CD14-positive monocyte (primary cell): Measurements from ENCODE around the gene OVCA2. TPM values are rescaled to one million over a fixed set of nuclear protein-coding genes. Genes with fewer than 3 reads are reported as not detected.

Source experiments
- DNase-seq, 3 donors: peaks; one replicate each; pipeline ENCODE4 v3.0.0-alpha.2; 2011 to 2022
- H2AFZ ChIP-seq: 2 replicates; pipeline ENCODE4 v1.6.0; 2012; ENCODE audit warnings: mild to moderate bottlenecking, low read depth, low read length, inconsistent platforms; ENCODE audit not compliant: insufficient read depth, poor library complexity, severe bottlenecking
- H3K27ac ChIP-seq, 2 donors: 1 replicate in 1 of 2; 2 replicates in 1 of 2; pipeline ENCODE4 v1.5.1; 2012 to 2013; ENCODE audit warnings: low read length in 2 of 2, control low read depth in 1 of 2, inconsistent platforms in 1 of 2, low read depth in 1 of 2, mild to moderate bottlenecking in 1 of 2
- H3K27me3 ChIP-seq, 2 donors: one replicate each; pipeline versions ENCODE4 v1.6.0 to v1.6.1; 2011 to 2013; ENCODE audit warnings: low read length in 2 of 2; ENCODE audit not compliant: control insufficient read depth in 2 of 2, insufficient read depth in 2 of 2
- H3K36me3 ChIP-seq, 2 donors: replicated peaks in 1 of 2; 1 replicate in 1 of 2; 2 replicates in 1 of 2; pipeline versions ENCODE4 v1.5.1 to v1.6.1; 2012 to 2013; ENCODE audit warnings: low read length in 2 of 2, control low read depth in 1 of 2, inconsistent platforms in 1 of 2, mild to moderate bottlenecking in 1 of 2; ENCODE audit not compliant: insufficient read depth in 2 of 2, control insufficient read depth in 1 of 2
- H3K4me1 ChIP-seq, 2 donors: 1 replicate in 1 of 2; 2 replicates in 1 of 2; pipeline versions ENCODE4 v1.5.1 to v1.6.1; 2012 to 2013; ENCODE audit warnings: low read length in 2 of 2, control low read depth in 1 of 2, inconsistent platforms in 1 of 2, mild to moderate bottlenecking in 1 of 2, moderate library complexity in 1 of 2; ENCODE audit not compliant: insufficient read depth in 2 of 2, control insufficient read depth in 1 of 2
- H3K4me2 ChIP-seq: replicated peaks from 2 replicates; pipeline ENCODE3; 2012; ENCODE audit warnings: low read length, moderate library complexity, mild to moderate bottlenecking; ENCODE audit not compliant: poor library complexity, severe bottlenecking; ENCODE audit errors: extremely low read depth
- H3K4me3 ChIP-seq, 3 experiments: fragments of 200-600 bp in 1 of 3; sonication (generic) in 1 of 3; replicated peaks in 1 of 3; 1 replicate in 2 of 3; 2 replicates in 1 of 3; pipeline ENCODE4 v1.5.1; 2011 to 2013; ENCODE audit warnings: low read length in 3 of 3, mild to moderate bottlenecking in 3 of 3, control low read depth in 2 of 3, low read depth in 2 of 3, inconsistent platforms in 1 of 3, moderate library complexity in 1 of 3
- H3K79me2 ChIP-seq: 2 replicates; pipeline ENCODE4 v1.6.0; 2012; ENCODE audit warnings: mild to moderate bottlenecking, control low read depth, inconsistent platforms, low read length, moderate library complexity; ENCODE audit not compliant: insufficient read depth
- H3K9ac ChIP-seq: 2 replicates; pipeline ENCODE4 v1.6.0; 2017; ENCODE audit warnings: low read length, mild to moderate bottlenecking; ENCODE audit not compliant: insufficient read depth, poor library complexity, severe bottlenecking
- H3K9me3 ChIP-seq, 2 donors: replicated peaks in 1 of 2; 1 replicate in 1 of 2; 2 replicates in 1 of 2; pipeline versions ENCODE4 v1.5.1 to v1.6.1; 2012 to 2013; ENCODE audit warnings: low read length in 2 of 2, control low read depth in 1 of 2; ENCODE audit not compliant: control insufficient read depth in 1 of 2, insufficient read depth in 1 of 2
- H4K20me1 ChIP-seq: 2 replicates; pipeline ENCODE4 v1.6.0; 2012; ENCODE audit warnings: mild to moderate bottlenecking, low read length, control low read depth, moderate library complexity; ENCODE audit not compliant: insufficient read depth
- H3K27ac Mint-ChIP-seq, 7 donors: one replicate each; pipeline ENCODE4 v1.8.0; 2020; ENCODE audit warnings: mild to moderate bottlenecking in 7 of 7, mixed read lengths in 7 of 7, moderate library complexity in 6 of 7, inconsistent platforms in 2 of 7
- H3K27me3 Mint-ChIP-seq, 3 donors: one replicate each; pipeline ENCODE4 v1.8.0; 2021 to 2022; ENCODE audit warnings: low read depth in 3 of 3, mild to moderate bottlenecking in 3 of 3, mixed read lengths in 3 of 3, moderate library complexity in 3 of 3, inconsistent platforms in 1 of 3
- H3K36me3 Mint-ChIP-seq, 2 donors: one replicate each; pipeline ENCODE4 v1.8.0; 2020; ENCODE audit warnings: mixed read lengths in 2 of 2, inconsistent platforms in 1 of 2, mild to moderate bottlenecking in 1 of 2
- H3K4me1 Mint-ChIP-seq: one replicate; pipeline ENCODE4 v1.8.0; 2020; ENCODE audit warnings: mild to moderate bottlenecking, mixed read lengths
- H3K4me3 Mint-ChIP-seq, 2 donors: one replicate each; pipeline ENCODE4 v1.8.0; 2020; ENCODE audit warnings: mild to moderate bottlenecking in 2 of 2, mixed read lengths in 2 of 2, moderate library complexity in 1 of 2
- H3K9me3 Mint-ChIP-seq, 7 donors: one replicate each; pipeline ENCODE4 v1.8.0; 2020 to 2022; ENCODE audit warnings: mixed read lengths in 7 of 7, mild to moderate bottlenecking in 6 of 7, moderate library complexity in 6 of 7, inconsistent platforms in 2 of 7
- CTCF ChIP-seq: fragments of 200-600 bp; IDR thresholded peaks from one replicate; pipeline ENCODE4 v1.8.0; 2022; ENCODE audit warnings: antibody characterized with exemption, mild to moderate bottlenecking
- WGBS: methylation state at CpG from one replicate; pipeline ENCODE4 v1.1.5; 2013; ENCODE audit warnings: missing lambda C conversion rate; ENCODE audit not compliant: insufficient coverage; 5-methylcytosine and 5-hydroxymethylcytosine counted together
- intact Hi-C, 2 donors: fragments of 100-400 bp; cut with micrococcal nuclease; formaldehyde crosslinking; loops; one replicate each; pipeline versions ENCODE4 v1.15.0 to v1.15.1; 2023
- polyA plus RNA-seq, 3 donors: library from polyadenylated mRNA; depleted of rRNA in 1 of 3; unstranded in 2 of 3; stranded (reverse) in 1 of 3; fragments of 300-500 nt in 2 of 3; fragments of >200 nt in 1 of 3; fragmentation: Illumina TruSeq in 2 of 3; gene quantifications; 1 replicate in 2 of 3; 2 replicates in 1 of 3; pipeline ENCODE4 v1.2.3, GENCODE V29; 2012 to 2021

Gene OVCA2
- polyA plus RNA-seq, 3 donors = 30.5 to 94.9 (median 69.1) TPM

GRCh38 chr17:2057760-2058585 is 16.2 kb downstream of the OVCA2 start:
- Mint-ChIP-seq H3K36me3 (peaks cover 23 to 29% of the 10 kb centered on the region in 2 donors), H3K27ac (no peak overlapping the region), H3K9me3 (peaks cover 0 to 11% (median 5%) of the 10 kb centered on the region in 7 donors), H3K27me3 (peaks cover 31 to 74% (median 40%) of the 10 kb centered on the region in 3 donors), H3K4me1 (peaks cover 35% of the 10 kb centered on the region), H3K4me3 (peak overlapping the region; percentile 68 to 72)
- Histone ChIP-seq H3K9me3 (peaks cover 0 to 3% of the 10 kb centered on the region in 2 donors), H3K4me1 (peaks cover 43 to 76% of the 10 kb centered on the region in 2 donors), H3K4me3 (peak overlapping the region in 1 of 3 experiments; percentile 76), H2AFZ (no peak overlapping the region), H3K27me3 (peaks cover 27 to 40% of the 10 kb centered on the region in 2 donors), H3K79me2 (no peaks in the 10 kb centered on the region), H3K4me2 (peak overlapping the region; percentile 85), H3K36me3 (peaks cover 7 to 14% of the 10 kb centered on the region in 2 donors), H3K9ac (peak overlapping the region; percentile 53), H4K20me1 (peaks cover 14% of the 10 kb centered on the region), H3K27ac (no peak overlapping the region)
- DNase-seq = peak in 2 of 3 donors; percentile 47 to 51
- TF ChIP-seq CTCF = no peak
- intact Hi-C loops = loop anchor here (2.0 to 10.0 kb wide), 4 partner anchors 29 to 99 kb away; no protein-coding TSS in a partner anchor
- WGBS = 28% methylated on average over 98 of the region's 98 CpGs
